Breast epithelium (tissue), 4 donors: ENCODE data around the gene NUP50. TPM values are rescaled to one million over a fixed set of nuclear protein-coding genes. Genes with fewer than 3 reads are reported as not detected.

Experiments
- DNase-seq, 2 donors: peaks; one replicate each; pipeline ENCODE4 v3.0.0-alpha.2; 2019; ENCODE audit warnings: low spot score in 2 of 2
- H3K27ac ChIP-seq, 2 donors: fragments of 200-600 bp; sonication (generic) in 1 of 2; one replicate each; pipeline ENCODE4 v1.5.1; 2016 to 2019; ENCODE audit warnings: mild to moderate bottlenecking in 1 of 2
- H3K27me3 ChIP-seq, 2 donors: fragments of 200-600 bp; sonication (generic) in 1 of 2; one replicate each; pipeline versions ENCODE4 v1.5.1 to v1.6.0; 2017 to 2019; ENCODE audit warnings: control low read depth in 1 of 2, mild to moderate bottlenecking in 1 of 2
- H3K36me3 ChIP-seq: fragments of 200-600 bp; one replicate; pipeline ENCODE4 v1.5.1; 2019
- H3K4me1 ChIP-seq, 2 donors: fragments of 200-600 bp; sonication (generic); one replicate each; pipeline ENCODE4 v1.5.1; 2016 to 2019; ENCODE audit warnings: control low read depth in 1 of 2
- H3K4me3 ChIP-seq, 3 donors: fragments of 200-600 bp; sonication (generic); 1 replicate in 2 of 3; 2 replicates in 1 of 3; pipeline ENCODE4 v1.5.1; 2016 to 2019; ENCODE audit warnings: mild to moderate bottlenecking in 3 of 3, moderate library complexity in 2 of 3
- H3K9me3 ChIP-seq, 2 donors: fragments of 200-600 bp; sonication (generic) in 1 of 2; one replicate each; pipeline ENCODE4 v1.5.1; 2016 to 2019; ENCODE audit warnings: control low read depth in 1 of 2
- POLR2A ChIP-seq: fragments of 450-650 bp; IDR thresholded peaks from one replicate; pipeline ENCODE4 v1.6.1; 2016; ENCODE audit warnings: antibody characterized with exemption, mild to moderate bottlenecking, moderate library complexity
- POLR2AphosphoS5 ChIP-seq, 3 donors: sonication (generic); formaldehyde crosslinking; IDR thresholded peaks; one replicate each; pipeline ENCODE4 v1.6.1; 2017; ENCODE audit warnings: antibody characterized with exemption in 3 of 3
- intact Hi-C: fragments of 100-400 bp; cut with DNase I; formaldehyde crosslinking; loops from one replicate; pipeline ENCODE4 v1.15.1; 2023; ENCODE audit warnings: low total_unique reads
- total RNA-seq, 3 donors: library from RNA; depleted of rRNA; stranded (reverse); fragments of >200 nt; gene quantifications; one replicate each; pipeline ENCODE4 v1.1.0, GENCODE V29; 2016
- TF ChIP-seq, protein P1 (sequence below), 3 donors: fragments of 450-650 bp; IDR thresholded peaks; one replicate each; pipeline ENCODE4 v1.5.1; 2016 to 2017; ENCODE audit warnings: antibody characterized with exemption in 3 of 3, mild to moderate bottlenecking in 3 of 3, moderate library complexity in 3 of 3

The NUP50 gene
- total RNA-seq, 3 donors from 2014 or later = 40.6 to 53.9 (median 49.2) TPM

- Histone ChIP-seq H3K27me3 (no peaks in the 10 kb centered on the region), H3K4me3 (peak overlapping the region in 1 of 3 donors; percentile 10), H3K9me3 (no peaks in the 10 kb centered on the region), H3K4me1 (peaks cover 0 to 9% of the 10 kb centered on the region in 2 donors), H3K36me3 (no peaks in the 10 kb centered on the region), H3K27ac (peak overlapping the region; percentile 21 to 87)
- TF ChIP-seq POLR2A = no peak
- TF ChIP-seq, protein P1, sequence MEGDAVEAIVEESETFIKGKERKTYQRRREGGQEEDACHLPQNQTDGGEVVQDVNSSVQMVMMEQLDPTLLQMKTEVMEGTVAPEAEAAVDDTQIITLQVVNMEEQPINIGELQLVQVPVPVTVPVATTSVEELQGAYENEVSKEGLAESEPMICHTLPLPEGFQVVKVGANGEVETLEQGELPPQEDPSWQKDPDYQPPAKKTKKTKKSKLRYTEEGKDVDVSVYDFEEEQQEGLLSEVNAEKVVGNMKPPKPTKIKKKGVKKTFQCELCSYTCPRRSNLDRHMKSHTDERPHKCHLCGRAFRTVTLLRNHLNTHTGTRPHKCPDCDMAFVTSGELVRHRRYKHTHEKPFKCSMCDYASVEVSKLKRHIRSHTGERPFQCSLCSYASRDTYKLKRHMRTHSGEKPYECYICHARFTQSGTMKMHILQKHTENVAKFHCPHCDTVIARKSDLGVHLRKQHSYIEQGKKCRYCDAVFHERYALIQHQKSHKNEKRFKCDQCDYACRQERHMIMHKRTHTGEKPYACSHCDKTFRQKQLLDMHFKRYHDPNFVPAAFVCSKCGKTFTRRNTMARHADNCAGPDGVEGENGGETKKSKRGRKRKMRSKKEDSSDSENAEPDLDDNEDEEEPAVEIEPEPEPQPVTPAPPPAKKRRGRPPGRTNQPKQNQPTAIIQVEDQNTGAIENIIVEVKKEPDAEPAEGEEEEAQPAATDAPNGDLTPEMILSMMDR (IDR thresholded peaks at IDR 0.05) = peak in 2 of 3 donors; percentile 26 to 57
- DNase-seq = peak in 1 of 2 donors; percentile 49
- intact Hi-C loops = no loop called here
Observed at GRCh38 chr22:45208993-45209838, 45.5 kb downstream of the NUP50 start.

DNA sequence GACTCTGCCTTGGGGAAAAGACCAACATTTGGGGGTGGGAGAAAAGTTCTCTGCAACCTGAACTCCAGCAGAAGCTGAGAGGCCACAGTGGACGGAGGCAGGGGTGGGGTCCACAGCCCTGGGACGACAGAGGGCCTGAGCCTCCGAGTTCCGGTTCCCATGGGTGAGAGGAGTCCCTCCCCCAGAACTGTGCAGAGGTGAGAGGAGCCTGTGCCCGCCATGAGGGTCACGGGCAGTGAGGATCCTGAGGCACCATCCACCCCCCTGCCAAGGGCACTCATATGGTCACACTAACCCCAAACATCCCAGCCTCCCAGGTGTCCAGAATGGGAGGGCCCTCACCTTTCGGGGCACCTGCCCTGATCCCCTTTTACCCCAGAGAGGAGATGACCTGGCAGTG, 46.4 kb downstream of the NUP50 start:
- H3K4me1 ChIP-seq = peaks cover 0 to 9% of the 10 kb centered on the region in 2 donors
- H3K4me3 ChIP-seq = peak overlapping the region in 2 of 3 donors; percentile 44 to 65
- DNase-seq = no peak
- TF ChIP-seq POLR2A = no peak
- no peak for TF ChIP-seq POLR2AphosphoS5 (IDR thresholded peaks at IDR 0.05)
- TF ChIP-seq, protein P1 (IDR thresholded peaks at IDR 0.05) = no peak
- H3K27me3 ChIP-seq = no peaks in the 10 kb centered on the region
- intact Hi-C loops = no loop called here
- no peaks in the 10 kb centered on the region for H3K9me3 ChIP-seq
- H3K27ac ChIP-seq = peak overlapping the region in 1 of 2 donors; percentile 87
- no peaks in the 10 kb centered on the region for H3K36me3 ChIP-seq

- DNase-seq = no peak
- H3K36me3 ChIP-seq = no peaks in the 10 kb centered on the region
- TF ChIP-seq POLR2A = no peak
- TF ChIP-seq, protein P1 (IDR thresholded peaks at IDR 0.05) = no peak
- no peak for TF ChIP-seq POLR2AphosphoS5 (IDR thresholded peaks at IDR 0.05)
- intact Hi-C loops = no loop called here
- no peaks in the 10 kb centered on the region for H3K9me3 ChIP-seq
- H3K27ac ChIP-seq = peak overlapping the region in 1 of 2 donors; percentile 87
- peaks cover 0 to 9% of the 10 kb centered on the region in 2 donors for H3K4me1 ChIP-seq
- H3K27me3 ChIP-seq = no peaks in the 10 kb centered on the region
- H3K4me3 ChIP-seq = peak overlapping the region in 2 of 3 donors; percentile 44 to 65
Observed at GRCh38 chr22:45210577-45210976, 46.9 kb downstream of the NUP50 start.

DNA sequence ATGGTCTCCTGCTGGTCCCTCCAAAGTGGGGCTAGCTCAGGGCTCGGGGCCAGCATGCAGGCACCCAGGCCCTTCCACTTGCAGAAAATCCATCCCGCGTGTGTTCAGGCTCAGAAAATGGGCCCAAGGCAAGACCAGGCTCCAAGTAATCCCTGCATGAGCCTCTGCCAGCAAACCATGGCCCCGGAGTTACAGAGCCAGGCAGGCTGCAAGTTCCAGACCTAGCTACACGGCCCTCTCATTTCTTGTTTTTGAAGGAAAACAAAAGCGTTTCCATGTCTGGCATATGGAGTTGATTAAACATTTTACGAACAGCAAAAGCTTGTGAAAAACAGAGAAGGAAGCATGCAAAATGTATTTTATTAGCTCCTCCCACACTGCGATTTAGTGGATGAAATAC, 47.3 kb downstream of the NUP50 start:
- peak in 1 of 2 donors; percentile 17 for DNase-seq
- Histone ChIP-seq H3K27me3 (no peaks in the 10 kb centered on the region), H3K27ac (peak overlapping the region in 1 of 2 donors; percentile 87), H3K4me1 (peaks cover 0 to 9% of the 10 kb centered on the region in 2 donors), H3K9me3 (no peaks in the 10 kb centered on the region), H3K4me3 (peak overlapping the region; percentile 36 to 65 (median 44)), H3K36me3 (no peaks in the 10 kb centered on the region)
- TF ChIP-seq POLR2A (no peak), POLR2AphosphoS5 (IDR thresholded peaks at IDR 0.05) (no peak)
- TF ChIP-seq, protein P1 (IDR thresholded peaks at IDR 0.05) = no peak
- intact Hi-C loops = no loop called here

DNA sequence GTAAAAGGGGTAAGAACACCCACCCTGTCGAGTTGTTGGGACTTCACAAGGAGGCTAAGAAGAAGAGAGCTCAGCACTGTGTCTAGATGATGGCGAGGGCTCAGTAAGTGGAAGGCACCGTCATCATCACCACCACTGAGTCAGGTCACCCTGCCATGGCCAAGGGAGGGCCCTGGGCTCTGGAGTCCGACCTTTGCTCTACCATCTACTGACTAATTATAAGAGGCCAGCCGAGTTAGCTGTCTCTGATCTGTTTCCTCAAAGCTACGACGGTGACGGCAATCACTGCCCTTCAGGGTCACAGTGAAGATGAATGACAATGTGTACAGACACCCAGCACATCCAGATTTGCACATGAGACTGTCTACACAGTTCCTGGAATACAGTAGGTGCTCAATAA, 47.7 kb downstream of the NUP50 start:
- intact Hi-C loops = no loop called here
- DNase-seq = no peak

More for the DNA sequence above, 47.7 kb downstream of the NUP50 start:
- Histone ChIP-seq H3K9me3 (no peaks in the 10 kb centered on the region), H3K4me3 (peak overlapping the region; percentile 36 to 65 (median 44)), H3K27me3 (no peaks in the 10 kb centered on the region), H3K36me3 (no peaks in the 10 kb centered on the region), H3K4me1 (peaks cover 0 to 9% of the 10 kb centered on the region in 2 donors), H3K27ac (peak overlapping the region; percentile 11 to 87)
- TF ChIP-seq, protein P1 (IDR thresholded peaks at IDR 0.05) = no peak
- TF ChIP-seq POLR2AphosphoS5 (IDR thresholded peaks at IDR 0.05) = no peak
- no peak for TF ChIP-seq POLR2A
